ENCODE measurements around the gene MCFD2.
"Not testable (repeated sequence)": the region's sequence is repeated elsewhere in the genome, so short reads cannot be mapped to it uniquely, and the experiment has no call there.

DNA sequence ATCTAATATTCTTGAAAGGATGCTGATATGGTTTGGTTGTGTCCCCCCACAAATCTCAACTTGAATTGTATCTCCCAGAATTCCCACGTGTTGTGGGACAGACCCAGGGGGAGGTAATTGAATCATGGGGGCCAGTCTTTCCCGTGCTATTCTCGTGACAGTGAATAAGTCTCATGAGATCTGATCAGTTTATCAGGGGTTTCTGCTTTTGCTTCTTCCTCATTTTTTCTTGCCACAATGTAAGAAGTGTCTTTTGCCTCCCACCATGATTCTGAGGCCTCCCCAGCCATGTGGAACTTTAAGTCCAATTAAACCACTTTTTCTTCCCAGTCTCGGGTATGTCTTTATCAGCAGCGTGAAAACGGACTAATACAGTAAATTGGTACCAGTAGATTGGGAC, 12.6 kb downstream of the MCFD2 start:
- TF ChIP-seq CTCF (IDR thresholded peaks at IDR 0.05); POLR2AphosphoS5 (IDR thresholded peaks at IDR 0.05; ENCODE audit: insufficient read depth in 1 of 2, low read depth in 1 of 2): not testable (repeated sequence)

All from vagina (tissue), 2 donors.